Small intestine (tissue), 7 donors: ENCODE data around the gene SLC9A3. TPM values are rescaled to one million over a fixed set of nuclear protein-coding genes. Genes with fewer than 3 reads are reported as not detected.
"Not testable (repeated sequence)": the region's sequence is repeated elsewhere in the genome, so short reads cannot be mapped to it uniquely, and the experiment has no call there.

ENCODE experiments used
- DNase-seq, 2 donors: peaks; one replicate each; pipeline versions ENCODE4 v3.0.0 to v3.0.0-alpha.2; 2013
- FAIRE-seq: peaks from 2 replicates; lab custom pipeline; 2012; peaks lifted over from hg19 to GRCh38; lab: Jason Lieb, UNC
- H3K27ac ChIP-seq, 3 donors: one replicate each; pipeline ENCODE4 v1.5.1; 2013; ENCODE audit warnings: low read length in 2 of 3, mild to moderate bottlenecking in 2 of 3, control low read depth in 1 of 3, inconsistent platforms in 1 of 3, low read depth in 1 of 3, moderate library complexity in 1 of 3
- H3K27me3 ChIP-seq, 3 donors: one replicate each; pipeline ENCODE4 v1.6.1; 2013; ENCODE audit warnings: low read length in 3 of 3, inconsistent platforms in 1 of 3; ENCODE audit not compliant: control insufficient read depth in 3 of 3, insufficient read depth in 3 of 3
- H3K36me3 ChIP-seq, 3 donors: one replicate each; pipeline ENCODE4 v1.6.1; 2013; ENCODE audit warnings: low read length in 3 of 3, inconsistent platforms in 1 of 3, low read depth in 1 of 3, mild to moderate bottlenecking in 1 of 3, moderate library complexity in 1 of 3; ENCODE audit not compliant: control insufficient read depth in 3 of 3, insufficient read depth in 2 of 3
- H3K4me1 ChIP-seq, 3 donors: one replicate each; pipeline ENCODE4 v1.6.1; 2013; ENCODE audit warnings: low read length in 2 of 3, inconsistent platforms in 1 of 3, low read depth in 1 of 3, mild to moderate bottlenecking in 1 of 3, moderate library complexity in 1 of 3; ENCODE audit not compliant: control insufficient read depth in 3 of 3, insufficient read depth in 2 of 3
- H3K4me3 ChIP-seq, 3 donors: one replicate each; pipeline ENCODE4 v1.5.1; 2013; ENCODE audit warnings: low read length in 3 of 3, control low read depth in 1 of 3, inconsistent platforms in 1 of 3, low read depth in 1 of 3, mild to moderate bottlenecking in 1 of 3, moderate library complexity in 1 of 3
- H3K9me3 ChIP-seq, 2 donors: one replicate each; pipeline ENCODE4 v1.6.1; 2013; ENCODE audit warnings: low read depth in 1 of 2, low read length in 1 of 2; ENCODE audit not compliant: control insufficient read depth in 2 of 2, insufficient read depth in 1 of 2
- WGBS, 3 donors: extraction: QIAGEN DNeasy Blood & Tissue Kit; methylation state at CpG; one replicate each; pipeline ENCODE4 v1.1.7; 2013; 5-methylcytosine and 5-hydroxymethylcytosine counted together
- polyA plus RNA-seq, 4 donors: library from polyadenylated mRNA; stranded (reverse) in 3 of 4; unstranded in 1 of 4; fragments of 200-250 nt in 3 of 4; fragments of 120-200 nt in 1 of 4; gene quantifications; one replicate each; pipeline versions ENCODE4 v1.2.1 to v1.2.3, GENCODE V29; 2013
- donor health status: healthy with polysubstance abuse.
- donor health status: control.
- donor health status: control.
- donor health status: Bipolar disorder and iron deficiency.
- donor health status: healthy.

SLC9A3 gene
- polyA plus RNA-seq, 4 donors = 24.1 to 178 (median 50.3) TPM

GRCh38 chr5:488241-488640 lies 36.0 kb downstream of the SLC9A3 start:
- DNase-seq (no peak), FAIRE-seq (no peak)
- Histone ChIP-seq H3K27ac (no peak overlapping the region), H3K36me3 (peaks cover 0 to 83% (median 9%) of the 10 kb centered on the region in 3 donors), H3K4me3 (no peak overlapping the region), H3K9me3 (no peaks in the 10 kb centered on the region), H3K27me3 (peaks cover 4 to 6% (median 5%) of the 10 kb centered on the region in 3 donors), H3K4me1 (peaks cover 0 to 4% (median 2%) of the 10 kb centered on the region in 3 donors)
- 83 to 89% (median 86%) methylated on average over 31 to 33 of the region's 33 CpGs for WGBS, 3 donors

DNA sequence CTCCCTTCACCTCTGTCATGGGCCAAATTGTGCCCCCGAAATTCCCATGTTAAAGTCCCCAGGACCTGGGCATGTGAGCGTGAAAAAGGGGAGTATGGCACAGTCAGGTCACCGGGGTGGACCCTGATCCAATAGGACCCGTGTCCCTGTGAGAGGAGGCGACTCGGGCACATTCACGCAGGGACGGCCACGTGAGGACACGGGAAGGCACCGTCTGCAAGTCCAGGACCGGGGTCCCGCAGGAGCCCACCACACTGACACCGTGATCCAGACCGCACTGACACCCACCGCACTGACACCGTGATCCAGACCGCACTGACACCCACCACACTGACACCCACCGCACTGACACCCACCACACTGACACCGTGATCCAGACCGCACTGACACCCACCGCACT lies 37.7 kb downstream of the SLC9A3 start:
- not testable (repeated sequence) for DNase-seq, H3K27me3 ChIP-seq

DNA sequence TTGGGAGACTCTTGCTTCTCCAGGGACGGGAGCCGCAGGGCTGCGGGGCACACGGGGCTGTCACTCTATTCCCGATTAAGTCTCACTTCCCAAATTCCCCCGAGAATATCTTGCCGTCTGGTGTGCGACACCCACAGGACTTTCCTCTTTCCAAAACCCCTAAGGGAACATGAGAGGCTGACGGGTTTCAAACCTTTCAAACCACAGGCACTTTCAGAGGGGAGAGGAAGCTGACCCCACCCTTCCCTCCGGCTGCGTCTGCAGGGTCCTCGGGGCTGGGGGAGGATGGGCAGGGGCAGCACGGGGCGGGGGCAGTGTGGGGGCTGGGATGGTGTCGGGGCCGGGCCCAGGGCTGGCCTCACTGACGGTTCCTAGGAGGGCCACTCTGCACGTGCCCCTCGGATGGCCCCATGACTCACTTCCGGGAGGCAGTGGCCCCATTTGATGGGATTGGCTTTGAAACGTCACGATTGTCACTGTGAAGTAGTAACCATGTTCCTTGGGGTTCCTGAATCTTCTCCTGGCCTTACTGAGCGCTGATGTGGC lies 38.2 kb downstream of the SLC9A3 start:
- H3K9me3 ChIP-seq = no peaks in the 10 kb centered on the region
- H3K4me1 ChIP-seq = peaks cover 0 to 2% (median 0%) of the 10 kb centered on the region in 3 donors
- H3K27ac ChIP-seq = no peak overlapping the region
- DNase-seq = no peak
- H3K4me3 ChIP-seq = no peak overlapping the region
- H3K27me3 ChIP-seq = peaks cover 0 to 5% (median 4%) of the 10 kb centered on the region in 3 donors
- FAIRE-seq = no peak
- WGBS, 3 donors = 38 to 41% (median 40%) methylated on average over 20 to 23 of the region's 23 CpGs
- H3K36me3 ChIP-seq = peaks cover 0 to 84% (median 11%) of the 10 kb centered on the region in 3 donors

More for the DNA sequence above, 37.7 kb downstream of the SLC9A3 start:
- 90 to 96% (median 94%) methylated on average over 16 to 18 of the region's 22 CpGs for WGBS, 3 donors
- peaks cover 0 to 85% (median 12%) of the 10 kb centered on the region in 3 donors for H3K36me3 ChIP-seq
- FAIRE-seq, H3K9me3 ChIP-seq, H3K4me1 ChIP-seq, H3K4me3 ChIP-seq, H3K27ac ChIP-seq: not testable (repeated sequence)

DNA sequence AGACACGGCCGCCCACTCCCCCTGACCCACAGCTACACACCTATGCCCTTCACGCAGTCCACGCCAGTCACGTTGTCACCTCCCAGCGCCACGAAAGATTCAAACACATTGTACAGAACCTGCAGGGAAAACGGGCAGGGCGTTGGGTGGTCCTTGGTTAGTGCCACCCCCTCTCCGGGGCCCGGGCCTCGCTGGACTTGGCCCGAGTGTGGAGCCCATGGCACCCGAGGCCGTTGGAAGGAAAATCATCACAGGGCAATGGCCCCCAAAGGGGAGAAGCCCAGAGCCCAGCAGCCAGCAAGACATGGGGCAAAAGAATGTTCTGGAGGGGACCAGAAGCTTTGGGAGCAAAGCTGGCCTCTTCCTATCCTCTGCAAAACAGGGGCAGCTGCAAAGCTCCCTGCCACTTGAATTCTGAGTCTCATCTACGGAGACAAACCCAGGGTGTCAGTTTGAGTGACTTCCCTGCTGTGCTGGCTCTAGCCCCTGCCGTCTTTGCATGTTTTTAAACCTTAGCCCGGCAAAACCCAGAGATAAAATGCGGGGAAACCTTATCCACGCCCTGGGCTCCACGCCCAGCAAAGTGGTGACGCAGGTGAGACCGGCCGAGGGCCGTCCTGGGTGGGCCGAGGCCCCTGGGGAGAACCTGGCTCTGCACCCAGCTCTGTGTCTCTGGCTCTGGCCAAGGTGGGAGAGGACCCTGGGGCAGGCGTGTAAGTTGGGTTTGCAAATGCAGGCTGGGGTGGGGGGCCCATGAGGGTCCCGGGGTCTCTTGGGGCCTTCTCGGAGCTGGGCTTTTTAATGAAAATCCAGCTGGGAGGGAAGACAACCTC lies 38.9 kb downstream of the SLC9A3 start:
- WGBS, 3 donors = 52 to 76% (median 65%) methylated on average over 29 of the region's 29 CpGs
- DNase-seq = no peak

DNA sequence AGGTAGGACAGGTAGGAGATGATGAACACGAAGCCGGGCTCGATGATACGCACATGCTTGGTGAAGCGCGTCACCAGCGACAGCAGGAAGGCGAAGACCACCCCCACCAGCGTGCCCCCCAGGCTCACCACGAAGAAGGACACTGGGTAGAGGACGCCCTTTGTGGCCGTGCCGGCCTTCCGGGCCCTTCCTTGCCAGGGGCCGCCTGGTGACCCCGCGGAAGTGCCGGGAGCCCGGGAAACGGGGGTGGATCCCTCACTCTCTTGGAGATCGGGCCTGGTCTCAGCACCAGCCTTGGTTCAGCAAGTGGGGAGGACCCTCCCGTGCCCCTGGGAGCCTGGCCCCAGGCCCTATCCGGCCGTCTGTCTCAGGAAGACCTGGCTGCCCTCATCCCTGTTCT lies 39.7 kb downstream of the SLC9A3 start:
- H3K4me1 ChIP-seq = peaks cover 0 to 2% (median 0%) of the 10 kb centered on the region in 3 donors
- H3K27me3 ChIP-seq = peaks cover 0 to 5% (median 4%) of the 10 kb centered on the region in 3 donors
- no peaks in the 10 kb centered on the region for H3K9me3 ChIP-seq
- H3K4me3 ChIP-seq = no peak overlapping the region
- no peak for DNase-seq
- WGBS, 3 donors = 89 to 93% (median 89%) methylated on average over 15 to 24 of the region's 24 CpGs
- peaks cover 0 to 84% (median 6%) of the 10 kb centered on the region in 3 donors for H3K36me3 ChIP-seq
- H3K27ac ChIP-seq = no peak overlapping the region
- FAIRE-seq = no peak

More for the DNA sequence above, 38.9 kb downstream of the SLC9A3 start:
- H3K4me1 ChIP-seq = peaks cover 0 to 2% (median 0%) of the 10 kb centered on the region in 3 donors
- H3K27ac ChIP-seq = no peak overlapping the region
- H3K4me3 ChIP-seq = no peak overlapping the region
- no peak for FAIRE-seq
- H3K9me3 ChIP-seq = no peaks in the 10 kb centered on the region
- H3K27me3 ChIP-seq = peaks cover 0 to 5% (median 4%) of the 10 kb centered on the region in 3 donors
- H3K36me3 ChIP-seq = peaks cover 0 to 84% (median 6%) of the 10 kb centered on the region in 3 donors

DNA sequence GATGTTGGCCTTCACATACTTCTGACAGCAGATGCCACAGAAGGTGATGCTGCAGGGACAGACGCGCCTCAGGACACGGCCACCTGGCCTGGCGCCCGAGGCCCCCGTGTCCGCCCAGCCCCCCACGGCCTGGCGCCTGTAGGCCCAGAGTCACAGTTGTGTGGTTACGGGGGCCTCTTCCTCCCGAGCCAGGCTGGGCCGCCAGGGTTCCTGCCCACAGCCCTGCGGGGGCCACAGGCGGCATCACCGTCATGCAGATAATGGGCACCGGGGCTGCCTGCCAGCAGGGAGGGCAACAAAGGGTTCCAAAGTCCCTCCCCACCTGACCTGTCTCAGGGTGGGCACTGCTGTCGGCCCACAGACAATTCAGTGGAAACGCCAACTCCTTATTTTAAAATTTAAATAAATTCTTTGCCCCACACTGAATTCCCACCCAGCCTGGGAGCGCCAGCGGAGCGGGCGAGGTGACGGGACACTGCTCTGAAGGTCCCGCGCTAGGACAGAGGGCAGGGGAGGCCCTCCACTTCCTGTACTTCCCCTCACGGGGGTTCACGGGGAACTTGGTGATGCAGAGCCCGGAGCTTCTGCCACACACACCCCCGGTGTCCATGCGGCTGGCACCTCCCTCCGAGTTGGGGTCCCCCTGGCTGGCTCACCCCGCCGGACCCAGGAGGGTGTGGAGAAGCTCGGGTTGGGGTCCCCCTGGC lies 40.7 kb downstream of the SLC9A3 start:
- peaks cover 0 to 4% (median 2%) of the 10 kb centered on the region in 3 donors for H3K27me3 ChIP-seq
- H3K27ac ChIP-seq = no peak overlapping the region
- H3K4me3 ChIP-seq = no peak overlapping the region
- H3K9me3 ChIP-seq = no peaks in the 10 kb centered on the region
- H3K36me3 ChIP-seq = peaks cover 0 to 84% (median 6%) of the 10 kb centered on the region in 3 donors
- FAIRE-seq (no peak), DNase-seq (no peak)
- peaks cover 0 to 2% (median 0%) of the 10 kb centered on the region in 3 donors for H3K4me1 ChIP-seq
- 59 to 68% (median 65%) methylated on average over 31 to 34 of the region's 34 CpGs for WGBS, 3 donors

GRCh38 chr5:483011-483410 lies 41.2 kb downstream of the SLC9A3 start:
- DNase-seq (no peak), FAIRE-seq (no peak)
- Histone ChIP-seq H3K4me1 (peaks cover 0 to 2% (median 0%) of the 10 kb centered on the region in 3 donors), H3K9me3 (no peaks in the 10 kb centered on the region), H3K27me3 (peaks cover 0 to 4% (median 4%) of the 10 kb centered on the region in 3 donors), H3K27ac (no peak overlapping the region), H3K36me3 (peaks cover 0 to 84% (median 6%) of the 10 kb centered on the region in 3 donors), H3K4me3 (no peak overlapping the region)
- WGBS, 3 donors = 89 to 93% (median 92%) methylated on average over 21 to 26 of the region's 26 CpGs

- H3K36me3 ChIP-seq = peaks cover 0 to 86% (median 6%) of the 10 kb centered on the region in 3 donors
- peaks cover 0 to 7% (median 4%) of the 10 kb centered on the region in 3 donors for H3K27me3 ChIP-seq
- H3K9me3 ChIP-seq = no peaks in the 10 kb centered on the region
- DNase-seq = no peak
- H3K4me1 ChIP-seq = peaks cover 0 to 2% (median 0%) of the 10 kb centered on the region in 3 donors
- H3K4me3 ChIP-seq = no peak overlapping the region
- no peak for FAIRE-seq
- no peak overlapping the region for H3K27ac ChIP-seq
- WGBS, 3 donors = 94 to 97% (median 95%) methylated on average over 23 to 27 of the region's 27 CpGs
Measured at GRCh38 chr5:482506-482905, 41.7 kb downstream of the SLC9A3 start.
